HCT116 (cell line): Measurements from ENCODE around the gene DARS1. TPM values are rescaled to one million over a fixed set of nuclear protein-coding genes. Genes with fewer than 3 reads are reported as not detected.
A peak's percentile ranks its signal among the peaks of the same experiment; 100 is the strongest.

Source experiments
- ATAC-seq: fragments of 200-7000 bp; cut with Tn5 transposase; 2 replicates; pipeline ENCODE4 v1.9.1; 2020; ENCODE audit warnings: mild to moderate bottlenecking, moderate library complexity
- BruUV-seq: library from RNA; stranded (reverse); fragments of 400-500 nt; replicated peaks from 2 replicates; lab custom pipeline; 2021; lab: Mats Ljungman, UMichigan
- CTCF ChIA-PET: fragments of 300-600 bp; sonication (Branson Sonifier 250); formaldehyde crosslinking; loops from one replicate; lab custom pipeline; 2021; ENCODE audit warnings: antibody characterized with exemption; lab: Charles Lee
- POLR2A ChIA-PET: fragments of 300-600, 350-600 bp; sonication (Branson Sonifier 250); formaldehyde crosslinking; loops from one replicate; lab custom pipeline; 2021; ENCODE audit warnings: antibody characterized with exemption; lab: Charles Lee
- RAD21 ChIA-PET, 2 experiments: fragments of 300-600 bp; sonication (Branson Sonifier 250); formaldehyde crosslinking; loops; one replicate each; lab custom pipeline; 2023; ENCODE audit warnings: low total read pairs in 2 of 2; ENCODE audit not compliant: uncharacterized antibody in 2 of 2, unreplicated experiment in 2 of 2, low non-redundant PET in 1 of 2; lab: Charles Lee
- DNase-seq: peaks from one replicate; pipeline ENCODE4 v3.0.0-alpha.2; 2010; ENCODE audit warnings: low read depth, low spot score
- H2AFZ ChIP-seq: fragments of 200-600 bp; shearing (Covaris generic), sonication (generic); 2 replicates; pipeline ENCODE4 v1.6.1; 2017; ENCODE audit warnings: low read depth, mixed run types, mixed read lengths, antibody characterized with exemption, low read length; ENCODE audit not compliant: poor library complexity, severe bottlenecking
- H3K27ac ChIP-seq: 2 replicates; pipeline ENCODE4 v1.5.1; 2012; ENCODE audit warnings: low read depth, low read length
- H3K27me3 ChIP-seq: fragments of 200-600 bp; sonication (generic); 2 replicates; pipeline ENCODE4 v1.6.1; 2016; ENCODE audit warnings: mixed run types, low read length, mixed read lengths; ENCODE audit not compliant: insufficient read depth
- H3K36me3 ChIP-seq, 2 experiments: fragments of 200-500 bp in 1 of 2; fragments of 200-600 bp in 1 of 2; sonication (Bioruptor generic) in 1 of 2; sonication (generic) in 1 of 2; 2 replicates each; pipeline versions ENCODE4 v1.5.1 to v1.6.1; 2014 to 2016; ENCODE audit warnings: low read length in 2 of 2, inconsistent platforms in 1 of 2, mixed read lengths in 1 of 2, mixed run types in 1 of 2; ENCODE audit not compliant: insufficient read depth in 2 of 2, control insufficient read depth in 1 of 2
- H3K4me1 ChIP-seq, 2 experiments: fragments of 200-600 bp in 1 of 2; sonication (generic) in 1 of 2; 2 replicates each; pipeline versions ENCODE4 v1.5.1 to v1.6.1; 2012 to 2017; ENCODE audit warnings: low read length in 2 of 2, inconsistent platforms in 1 of 2, mild to moderate bottlenecking in 1 of 2, mixed read lengths in 1 of 2, mixed run types in 1 of 2, moderate library complexity in 1 of 2; ENCODE audit not compliant: insufficient read depth in 2 of 2, control insufficient read depth in 1 of 2
- H3K4me2 ChIP-seq: fragments of 200-600 bp; sonication (generic); 2 replicates; pipeline ENCODE4 v1.6.1; 2017; ENCODE audit warnings: mixed run types, low read length, mixed read lengths
- H3K4me3 ChIP-seq, 2 experiments: fragments of 200-600 bp in 1 of 2; sonication (generic) in 1 of 2; replicated peaks in 1 of 2; 2 replicates each; pipeline ENCODE4 v1.5.1; 2011 to 2016; ENCODE audit warnings: low read length in 2 of 2, control low read depth in 1 of 2, low read depth in 1 of 2, mild to moderate bottlenecking in 1 of 2, mixed read lengths in 1 of 2, mixed run types in 1 of 2
- H3K79me2 ChIP-seq: fragments of 200-600 bp; sonication (generic); 2 replicates; pipeline ENCODE4 v1.6.1; 2017; ENCODE audit warnings: mild to moderate bottlenecking, mixed run types, low read length, moderate library complexity, mixed read lengths; ENCODE audit not compliant: insufficient read depth
- H3K9ac ChIP-seq: fragments of 200-600 bp; sonication (generic); 2 replicates; pipeline ENCODE4 v1.6.1; 2016; ENCODE audit warnings: low read length, mixed read lengths
- H3K9me2 ChIP-seq: fragments of 200-600 bp; sonication (generic), shearing (Covaris generic); 2 replicates; pipeline ENCODE4 v1.6.1; 2017; ENCODE audit warnings: mixed run types, mild to moderate bottlenecking, moderate library complexity; ENCODE audit not compliant: insufficient read depth
- H3K9me3 ChIP-seq, 2 experiments: fragments of 200-500 bp in 1 of 2; fragments of 200-600 bp in 1 of 2; sonication (Bioruptor generic) in 1 of 2; sonication (generic) in 1 of 2; 2 replicates each; pipeline ENCODE4 v1.6.1; 2014 to 2017; ENCODE audit warnings: low read length in 2 of 2, mixed read lengths in 2 of 2, inconsistent platforms in 1 of 2, low read depth in 1 of 2, mild to moderate bottlenecking in 1 of 2, mixed run types in 1 of 2, moderate library complexity in 1 of 2; ENCODE audit not compliant: control insufficient read depth in 1 of 2, insufficient read depth in 1 of 2
- H4K20me1 ChIP-seq: fragments of 200-600 bp; sonication (generic), shearing (Covaris generic); 2 replicates; pipeline ENCODE4 v1.6.1; 2017; ENCODE audit warnings: mixed run types, mild to moderate bottlenecking, moderate library complexity; ENCODE audit not compliant: insufficient read depth
- CBX3 ChIP-seq: IDR thresholded peaks from 2 replicates; pipeline ENCODE4 v1.6.1; 2012; ENCODE audit warnings: low read depth
- CTCF ChIP-seq, 3 experiments: fragments of 200-600 bp in 1 of 3; sonication (generic) in 1 of 3; IDR thresholded peaks in 2 of 3; conservative IDR thresholded peaks in 1 of 3; 2 replicates each; pipeline ENCODE4 v1.5.1; 2012 to 2017; ENCODE audit warnings: low read depth in 2 of 3, low read length in 2 of 3, antibody characterized with exemption in 1 of 3, borderline replicate concordance in 1 of 3, control low read depth in 1 of 3, mild to moderate bottlenecking in 1 of 3, mixed read lengths in 1 of 3, mixed run types in 1 of 3, moderate library complexity in 1 of 3; ENCODE audit not compliant: insufficient read depth in 1 of 3
- EGR1 ChIP-seq: IDR thresholded peaks from 2 replicates; pipeline ENCODE4 v1.6.1; 2012; ENCODE audit warnings: low read depth
- ELF1 ChIP-seq: IDR thresholded peaks from 2 replicates; pipeline ENCODE4 v1.6.1; 2012; ENCODE audit warnings: low read depth, borderline replicate concordance
- EZH2phosphoT487 ChIP-seq: fragments of 200-600 bp; IDR thresholded peaks from 2 replicates; pipeline ENCODE4 v1.6.1; 2018; ENCODE audit warnings: antibody characterized with exemption, borderline replicate concordance
- FOSL1 ChIP-seq: IDR thresholded peaks from 2 replicates; pipeline ENCODE4 v1.6.1; 2012; ENCODE audit warnings: low read depth
- MAX ChIP-seq: IDR thresholded peaks from 2 replicates; pipeline ENCODE4 v1.6.1; 2012
- POLR2A ChIP-seq: IDR thresholded peaks from 2 replicates; pipeline ENCODE4 v1.7.0; 2011; ENCODE audit warnings: borderline replicate concordance; ENCODE audit not compliant: insufficient read depth, insufficient read length; ENCODE audit errors: extremely low read depth
- RAD21 ChIP-seq: IDR thresholded peaks from 2 replicates; pipeline ENCODE4 v1.6.1; 2012; ENCODE audit warnings: low read depth, mild to moderate bottlenecking
- REST ChIP-seq: IDR thresholded peaks from 2 replicates; pipeline ENCODE4 v1.6.1; 2012; ENCODE audit warnings: low read depth
- SP1 ChIP-seq: IDR thresholded peaks from 2 replicates; pipeline ENCODE4 v1.6.1; 2012; ENCODE audit warnings: low read depth
- SRF ChIP-seq: IDR thresholded peaks from 2 replicates; pipeline ENCODE4 v1.6.1; 2012; ENCODE audit warnings: low read depth
- YY1 ChIP-seq: IDR thresholded peaks from 2 replicates; pipeline ENCODE4 v1.6.1; 2011; ENCODE audit warnings: low read length, low read depth, moderate library complexity, mild to moderate bottlenecking; ENCODE audit not compliant: insufficient replicate concordance; ENCODE audit errors: extremely low read depth
- ZFX ChIP-seq: fragments of 450-650 bp; IDR thresholded peaks from 2 replicates; pipeline ENCODE4 v1.6.1; 2017
- ZNF274 ChIP-seq: fragments of 200-500 bp; sonication (Bioruptor generic); IDR thresholded peaks from 2 replicates; pipeline ENCODE4 v1.6.1; 2014; ENCODE audit warnings: mild to moderate bottlenecking, low read depth, low read length, inconsistent platforms
- intact Hi-C: fragments of 100-400 bp; cut with micrococcal nuclease; formaldehyde crosslinking; loops from 2 replicates; pipeline ENCODE4 v1.10.0; 2022
- total RNA-seq: library from RNA; stranded (reverse); gene quantifications from one replicate; pipeline ENCODE4 v1.2.1, GENCODE V29; 2021; ENCODE audit not compliant: unreplicated experiment

DARS1 gene
- total RNA-seq, 1 experiment from 2014 or later: 94.8 TPM

- no peaks in the 10 kb centered on the region for H3K4me1 ChIP-seq
- RAD21 ChIA-PET: no interaction called here
- intact Hi-C loops: no loop called here
- H2AFZ ChIP-seq: no peak overlapping the region
- no peaks in the 10 kb centered on the region for H3K9me3 ChIP-seq
- POLR2A ChIA-PET: no interaction called here
- H3K79me2 ChIP-seq: no peaks in the 10 kb centered on the region
- H3K9ac ChIP-seq: no peak overlapping the region
- no peak overlapping the region for H3K4me3 ChIP-seq
- no peaks in the 10 kb centered on the region for H4K20me1 ChIP-seq
- no peaks in the 10 kb centered on the region for H3K27me3 ChIP-seq
- ATAC-seq: peak; percentile 98
- DNase-seq: no peak
- no TSS peak for BruUV-seq
- CTCF ChIA-PET: no interaction called here
- no peaks in the 10 kb centered on the region for H3K9me2 ChIP-seq
- no peak for TF ChIP-seq ZNF274
- TF ChIP-seq SP1: no peak
- TF ChIP-seq REST: no peak
- TF ChIP-seq ZFX: no peak
- peak; percentile 45 for TF ChIP-seq RAD21
- TF ChIP-seq MAX: no peak
- TF ChIP-seq POLR2A: no peak
- no peak for TF ChIP-seq ELF1
- TF ChIP-seq CTCF (IDR thresholded peaks at IDR 0.05 in 2 of 3, conservative IDR thresholded peaks at IDR 0.05 in 1 of 3; ENCODE audit: borderline replicate concordance in 1 of 3, insufficient read depth in 1 of 3, low read depth in 2 of 3, low read length in 2 of 3): peak in 2 of 3 experiments; percentile 6 to 24; a peak in 1 of 6 replicates
- no peak for TF ChIP-seq YY1
- TF ChIP-seq SRF: no peak
- no peak for TF ChIP-seq EGR1
- TF ChIP-seq CBX3: no peak
- TF ChIP-seq FOSL1: no peak
- no peak for TF ChIP-seq EZH2phosphoT487
- no peaks in the 10 kb centered on the region for H3K36me3 ChIP-seq
- no peak overlapping the region for H3K4me2 ChIP-seq
- no peak overlapping the region for H3K27ac ChIP-seq
These were observed 12.0 kb upstream of the DARS1 start for GRCh38 chr2:135997380-135997779.
